Measurements from ENCODE around the gene BCO1.
"Not testable (repeated sequence)": the region's sequence is repeated elsewhere in the genome, so short reads cannot be mapped to it uniquely, and the experiment has no call there.

Gene BCO1

GRCh38 chr16:81238296-81239011 is at the start of gene BCO1:
BCO1 (plus strand) TSS chr16:81238689; CDS start chr16:81238909, 220 bp downstream.
- DNase-seq (ENCODE audit: low read depth in 1 of 2, low spot score in 1 of 2): no peak

GRCh38 chr16:81189100-81189664 is 49.3 kb upstream of the BCO1 start:
- no peak for DNase-seq (ENCODE audit: low read depth in 1 of 2, low spot score in 1 of 2)

GRCh38 chr16:81190667-81191066 is 47.8 kb upstream of the BCO1 start:
- DNase-seq (ENCODE audit: low read depth in 1 of 2, low spot score in 1 of 2): no peak

GRCh38 chr16:81195885-81196534 is 42.5 kb upstream of the BCO1 start:
- DNase-seq (ENCODE audit: low read depth in 1 of 2, low spot score in 1 of 2): no peak

GRCh38 chr16:81198635-81199034 is 39.9 kb upstream of the BCO1 start:
- DNase-seq (ENCODE audit: low read depth in 1 of 2, low spot score in 1 of 2): no peak

- DNase-seq (ENCODE audit: low read depth in 1 of 2, low spot score in 1 of 2): no peak
Observed at GRCh38 chr16:81201267-81201666, 37.2 kb upstream of the BCO1 start.

- DNase-seq (ENCODE audit: low read depth in 1 of 2, low spot score in 1 of 2): peak in 1 of 2 donors; percentile 1
Observed at GRCh38 chr16:81204798-81205680, 33.5 kb upstream of the BCO1 start.

GRCh38 chr16:81207076-81207475 is 31.4 kb upstream of the BCO1 start:
- DNase-seq (ENCODE audit: low read depth in 1 of 2, low spot score in 1 of 2): no peak

GRCh38 chr16:81210807-81211206 is 27.7 kb upstream of the BCO1 start:
- DNase-seq (ENCODE audit: low read depth in 1 of 2, low spot score in 1 of 2): no peak

GRCh38 chr16:81212830-81213465 is 25.5 kb upstream of the BCO1 start:
- no peak for DNase-seq (ENCODE audit: low read depth in 1 of 2, low spot score in 1 of 2)

GRCh38 chr16:81214745-81215166 is 23.7 kb upstream of the BCO1 start:
- no peak for DNase-seq (ENCODE audit: low read depth in 1 of 2, low spot score in 1 of 2)

GRCh38 chr16:81216114-81216513 is 22.4 kb upstream of the BCO1 start:
- no peak for DNase-seq (ENCODE audit: low read depth in 1 of 2, low spot score in 1 of 2)

GRCh38 chr16:81216706-81217105 is 21.8 kb upstream of the BCO1 start:
- DNase-seq (ENCODE audit: low read depth in 1 of 2, low spot score in 1 of 2): no peak

GRCh38 chr16:81219151-81219550 is 19.3 kb upstream of the BCO1 start:
- no peak for DNase-seq (ENCODE audit: low read depth in 1 of 2, low spot score in 1 of 2)

GRCh38 chr16:81220349-81220748 is 18.1 kb upstream of the BCO1 start:
- no peak for DNase-seq (ENCODE audit: low read depth in 1 of 2, low spot score in 1 of 2)

- DNase-seq (ENCODE audit: low read depth in 1 of 2, low spot score in 1 of 2): no peak
Observed at GRCh38 chr16:81221731-81222130, 16.8 kb upstream of the BCO1 start.

- DNase-seq (ENCODE audit: low read depth in 1 of 2, low spot score in 1 of 2): no peak
Observed at GRCh38 chr16:81224824-81225223, 13.7 kb upstream of the BCO1 start.

GRCh38 chr16:81225697-81226096 is 12.8 kb upstream of the BCO1 start:
- DNase-seq (ENCODE audit: low read depth in 1 of 2, low spot score in 1 of 2): not testable (repeated sequence)

- DNase-seq (ENCODE audit: low read depth in 1 of 2, low spot score in 1 of 2): no peak
Observed at GRCh38 chr16:81227785-81228184, 10.7 kb upstream of the BCO1 start.

- DNase-seq (ENCODE audit: low read depth in 1 of 2, low spot score in 1 of 2): no peak
Observed at GRCh38 chr16:81229811-81230210, 8.7 kb upstream of the BCO1 start.

- DNase-seq (ENCODE audit: low read depth in 1 of 2, low spot score in 1 of 2): no peak
Observed at GRCh38 chr16:81231014-81231413, 7.5 kb upstream of the BCO1 start.

Measured in stimulated activated CD4-positive, alpha-beta T cell treated with anti-CD3 and anti-CD28 coated beads, Interleukin-15, amount 100 ng/mL, for 1 hour (primary cell).